PC-9 (cell line): ENCODE measurements around the gene COA3. TPM values are rescaled to one million over a fixed set of nuclear protein-coding genes. Genes with fewer than 3 reads are reported as not detected.
"Not testable (repeated sequence)": the region's sequence is repeated elsewhere in the genome, so short reads cannot be mapped to it uniquely, and the experiment has no call there.

Source experiments
- BruUV-seq: library from RNA; stranded (reverse); fragments of 400-500 nt; replicated peaks from 2 replicates; lab custom pipeline; 2021; lab: Mats Ljungman, UMichigan
- CTCF ChIA-PET: fragments of 300-600 bp; sonication (Branson Sonifier 250); formaldehyde crosslinking; loops from one replicate; lab custom pipeline; 2022; ENCODE audit warnings: antibody characterized with exemption; lab: Charles Lee
- POLR2A ChIA-PET: fragments of 300-600 bp; sonication (Branson Sonifier 250); formaldehyde crosslinking; loops from one replicate; lab custom pipeline; 2022; ENCODE audit warnings: antibody characterized with exemption; ENCODE audit not compliant: unreplicated experiment; lab: Charles Lee
- DNase-seq, 2 experiments: peaks; one replicate each; pipeline versions ENCODE4 v3.0.0 to v3.0.0-alpha.2; 2015 to 2022; ENCODE audit warnings: mixed read lengths in 1 of 2
- H2AFZ ChIP-seq: fragments of 200-600 bp; sonication (generic); 2 replicates; pipeline ENCODE4 v1.8.1; 2017; ENCODE audit warnings: antibody characterized with exemption
- H3F3A ChIP-seq: fragments of 200-600 bp; sonication (generic); 2 replicates; pipeline ENCODE4 v1.8.1; 2017; ENCODE audit warnings: antibody characterized with exemption, mild to moderate bottlenecking, low read depth; ENCODE audit not compliant: insufficient read depth
- H3K27ac ChIP-seq: fragments of 200-600 bp; sonication (generic); 2 replicates; pipeline ENCODE4 v1.6.1; 2016; ENCODE audit warnings: mixed run types
- H3K27me3 ChIP-seq: fragments of 200-600 bp; sonication (generic); 2 replicates; pipeline ENCODE4 v1.6.1; 2016; ENCODE audit warnings: low read depth, mixed run types; ENCODE audit not compliant: insufficient read depth
- H3K36me3 ChIP-seq: fragments of 200-600 bp; sonication (generic); 2 replicates; pipeline ENCODE4 v1.6.1; 2016; ENCODE audit warnings: low read depth, mixed run types
- H3K4me1 ChIP-seq: fragments of 200-600 bp; sonication (generic); replicated peaks from 2 replicates; pipeline ENCODE4 v1.6.1; 2016; ENCODE audit warnings: mixed run types; ENCODE audit not compliant: insufficient read depth
- H3K4me2 ChIP-seq: fragments of 200-600 bp; sonication (generic); 2 replicates; pipeline ENCODE4 v1.6.1; 2017; ENCODE audit warnings: mixed run types
- H3K4me3 ChIP-seq: fragments of 200-600 bp; sonication (generic); 2 replicates; pipeline ENCODE4 v1.6.1; 2016; ENCODE audit warnings: mixed run types
- H3K79me2 ChIP-seq: fragments of 200-600 bp; sonication (generic); 2 replicates; pipeline ENCODE4 v1.6.1; 2017; ENCODE audit warnings: low read depth, mixed run types
- H3K9me2 ChIP-seq: fragments of 200-600 bp; sonication (generic); 2 replicates; pipeline ENCODE4 v1.8.1; 2017; ENCODE audit warnings: mild to moderate bottlenecking; ENCODE audit not compliant: insufficient read depth
- H3K9me3 ChIP-seq: fragments of 200-600 bp; sonication (generic); 2 replicates; pipeline ENCODE4 v1.8.1; 2016; ENCODE audit warnings: low read depth; ENCODE audit not compliant: insufficient read depth
- H4K20me1 ChIP-seq: fragments of 200-600 bp; sonication (generic); 2 replicates; pipeline ENCODE4 v1.8.1; 2017; ENCODE audit not compliant: insufficient read depth
- EZH2 ChIP-seq: fragments of 200-600 bp; sonication (generic); IDR thresholded peaks from 2 replicates; pipeline ENCODE4 v1.8.0; 2017; ENCODE audit warnings: antibody characterized with exemption, low read depth
- intact Hi-C: fragments of 100-400 bp; cut with micrococcal nuclease; formaldehyde crosslinking; loops from one replicate; pipeline ENCODE4 v1.10.0; 2022; ENCODE audit not compliant: unreplicated experiment
- total RNA-seq: library from RNA; stranded (reverse); gene quantifications from 2 replicates; pipeline ENCODE4 v1.2.3, GENCODE V29; 2021
- TF ChIP-seq, protein P1 (sequence below): fragments of 200-600 bp; sonication (generic); conservative IDR thresholded peaks from 2 replicates; pipeline ENCODE4 v1.6.1; 2017; ENCODE audit warnings: mixed run types, antibody characterized with exemption, mild to moderate bottlenecking, moderate library complexity

Gene COA3
- total RNA-seq, 1 experiment from 2014 or later = 49.9 TPM

DNA sequence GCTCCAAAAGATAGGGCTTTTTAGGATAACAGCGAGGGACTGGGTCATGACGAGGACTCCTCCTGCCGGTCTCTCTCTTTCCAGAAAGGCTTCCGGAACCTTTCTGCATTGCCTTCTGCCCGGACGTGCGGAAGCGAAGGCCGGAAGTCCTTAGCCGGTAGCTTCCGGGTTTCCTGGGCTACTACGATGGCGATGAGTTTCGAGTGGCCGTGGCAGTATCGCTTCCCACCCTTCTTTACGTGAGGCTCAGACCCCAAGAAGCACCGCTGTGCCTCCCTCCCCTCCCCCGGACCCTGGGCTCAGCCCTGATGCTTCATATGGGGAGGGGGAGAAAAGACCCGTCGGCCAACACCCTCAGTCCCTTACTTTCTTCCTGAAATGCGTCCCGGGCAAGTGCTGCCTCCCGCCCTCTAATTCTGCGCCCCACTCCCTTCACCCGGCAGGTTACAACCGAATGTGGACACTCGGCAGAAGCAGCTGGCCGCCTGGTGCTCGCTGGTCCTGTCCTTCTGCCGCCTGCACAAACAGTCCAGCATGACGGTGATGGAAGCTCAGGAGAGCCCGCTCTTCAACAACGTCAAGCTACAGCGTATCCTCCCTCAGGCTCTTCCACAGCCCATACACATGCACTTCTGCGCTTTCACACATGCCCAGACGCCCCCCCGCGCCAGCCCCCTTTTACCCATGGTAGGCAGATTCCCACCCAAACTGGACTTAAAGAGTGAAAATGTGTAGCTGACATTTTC is 25.0 kb downstream of the COA3 start, which contains the start of gene VPS25:
TSS of gene VPS25 (plus strand) at position 160 of the 746 bp plus-strand sequence. CDS start at position 187, 27 bp downstream.
- DNase-seq = peak; percentile 65 to 74
- no peaks in the 10 kb centered on the region for H3K27me3 ChIP-seq
- H3K9me3 ChIP-seq = no peaks in the 10 kb centered on the region
- peak within 1 kb of the TSS; percentile 92 for H2AFZ ChIP-seq
- no peaks in the 10 kb centered on the region for H3K9me2 ChIP-seq
- TF ChIP-seq EZH2 = no peak
- TF ChIP-seq, protein P1, sequence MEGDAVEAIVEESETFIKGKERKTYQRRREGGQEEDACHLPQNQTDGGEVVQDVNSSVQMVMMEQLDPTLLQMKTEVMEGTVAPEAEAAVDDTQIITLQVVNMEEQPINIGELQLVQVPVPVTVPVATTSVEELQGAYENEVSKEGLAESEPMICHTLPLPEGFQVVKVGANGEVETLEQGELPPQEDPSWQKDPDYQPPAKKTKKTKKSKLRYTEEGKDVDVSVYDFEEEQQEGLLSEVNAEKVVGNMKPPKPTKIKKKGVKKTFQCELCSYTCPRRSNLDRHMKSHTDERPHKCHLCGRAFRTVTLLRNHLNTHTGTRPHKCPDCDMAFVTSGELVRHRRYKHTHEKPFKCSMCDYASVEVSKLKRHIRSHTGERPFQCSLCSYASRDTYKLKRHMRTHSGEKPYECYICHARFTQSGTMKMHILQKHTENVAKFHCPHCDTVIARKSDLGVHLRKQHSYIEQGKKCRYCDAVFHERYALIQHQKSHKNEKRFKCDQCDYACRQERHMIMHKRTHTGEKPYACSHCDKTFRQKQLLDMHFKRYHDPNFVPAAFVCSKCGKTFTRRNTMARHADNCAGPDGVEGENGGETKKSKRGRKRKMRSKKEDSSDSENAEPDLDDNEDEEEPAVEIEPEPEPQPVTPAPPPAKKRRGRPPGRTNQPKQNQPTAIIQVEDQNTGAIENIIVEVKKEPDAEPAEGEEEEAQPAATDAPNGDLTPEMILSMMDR = no peak
- CTCF ChIA-PET = interaction anchor here (0.6 kb wide), 2 partner anchors 53 to 893 kb away, joined by 5 to 16 read pairs; no protein-coding TSS in a partner anchor
- H3K4me2 ChIP-seq = peak within 1 kb of the TSS; percentile 98
- peaks cover 21% of the 10 kb centered on the region for H3K36me3 ChIP-seq
- H3K27ac ChIP-seq = peak within 1 kb of the TSS; percentile 88
- no peaks in the 10 kb centered on the region for H4K20me1 ChIP-seq
- POLR2A ChIA-PET = interaction anchor here (0.5 to 0.8 kb wide), 5 partner anchors 14 to 942 kb away, joined by 3 to 9 read pairs (median 4); no protein-coding TSS in a partner anchor
- TSS peak; percentile 65 for BruUV-seq
- intact Hi-C loops = no loop called here
- peaks cover 23% of the 10 kb centered on the region for H3K79me2 ChIP-seq
- H3K4me1 ChIP-seq = peaks cover 14% of the 10 kb centered on the region
- peak within 1 kb of the TSS; percentile 98 for H3K4me3 ChIP-seq
- peaks cover 24% of the 10 kb centered on the region; the same call in 1 of the 2 replicates for H3F3A ChIP-seq

DNA sequence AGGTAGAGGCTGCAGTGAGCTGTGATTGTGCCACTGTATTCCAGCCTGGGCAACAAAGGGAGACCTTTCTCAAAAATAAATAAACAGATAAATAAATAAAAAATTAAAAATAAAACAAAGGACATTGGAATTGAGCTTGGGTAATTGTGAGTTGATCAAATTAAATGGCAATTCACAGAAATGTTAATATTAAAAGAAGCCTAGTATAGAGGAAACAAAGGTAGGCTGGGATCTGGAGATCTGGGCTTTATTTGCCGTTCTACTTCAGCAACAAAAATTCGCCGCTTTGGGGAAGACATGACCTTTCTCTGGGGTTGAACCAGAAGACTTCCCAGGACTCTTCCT is 25.6 kb downstream of the COA3 start:
- ChIA-PET POLR2A (interaction anchor here (0.5 to 0.8 kb wide), 3 partner anchors 15 to 399 kb away, joined by 4 to 9 read pairs (median 7); no protein-coding TSS in a partner anchor), CTCF (no interaction called here)
- intact Hi-C loops = no loop called here
- H3K4me1 ChIP-seq = peaks cover 14% of the 10 kb centered on the region
- no peaks in the 10 kb centered on the region for H3K9me2 ChIP-seq
- H3F3A ChIP-seq = peaks cover 19% of the 10 kb centered on the region; the same call in 1 of the 2 replicates
- DNase-seq = no peak
- TF ChIP-seq, protein P1 = no peak
- no peak for TF ChIP-seq EZH2
- H3K27me3 ChIP-seq = no peaks in the 10 kb centered on the region
- H2AFZ ChIP-seq = peak overlapping the region; percentile 92
- H4K20me1 ChIP-seq = no peaks in the 10 kb centered on the region
- H3K79me2 ChIP-seq = peaks cover 23% of the 10 kb centered on the region
- H3K27ac ChIP-seq = peak overlapping the region; percentile 88
- BruUV-seq = no TSS peak
- peak overlapping the region; percentile 98 for H3K4me3 ChIP-seq
- H3K4me2 ChIP-seq = peak overlapping the region; percentile 98
- H3K36me3 ChIP-seq = peaks cover 21% of the 10 kb centered on the region
- no peaks in the 10 kb centered on the region for H3K9me3 ChIP-seq

DNA sequence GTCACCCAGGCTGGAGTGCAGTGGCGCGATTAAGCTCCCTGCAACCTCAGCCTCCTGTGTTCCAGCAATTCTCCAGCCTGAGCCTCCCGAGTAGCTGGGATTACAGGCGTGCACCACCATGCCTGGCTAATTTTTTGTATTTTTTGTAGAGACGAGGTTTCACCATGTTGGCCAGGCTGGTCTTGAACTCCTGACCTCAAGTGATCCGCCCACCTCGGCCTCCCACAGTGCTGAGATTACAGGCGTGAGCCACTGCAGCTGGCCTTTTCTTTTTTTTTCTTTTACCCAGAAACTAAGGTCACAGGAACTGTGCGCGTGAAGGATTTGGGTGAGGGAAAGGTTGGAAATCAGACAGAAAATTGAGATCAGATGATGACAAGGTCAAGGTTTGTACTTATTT is 28.5 kb downstream of the COA3 start:
- H2AFZ ChIP-seq, H3K4me3 ChIP-seq, BruUV-seq, H3K36me3 ChIP-seq, H3K27ac ChIP-seq, intact Hi-C loops, DNase-seq, H3K9me2 ChIP-seq, H3K9me3 ChIP-seq, H3K27me3 ChIP-seq, H3K4me2 ChIP-seq, H3F3A ChIP-seq, POLR2A ChIA-PET, H4K20me1 ChIP-seq: not testable (repeated sequence)
- H3K79me2 ChIP-seq = peaks cover 17% of the 10 kb centered on the region
- CTCF ChIA-PET = interaction anchor here (0.7 kb wide), 2 partner anchors 10 to 53 kb away, joined by 3 read pairs; no protein-coding TSS in a partner anchor
- peaks cover 12% of the 10 kb centered on the region for H3K4me1 ChIP-seq

DNA sequence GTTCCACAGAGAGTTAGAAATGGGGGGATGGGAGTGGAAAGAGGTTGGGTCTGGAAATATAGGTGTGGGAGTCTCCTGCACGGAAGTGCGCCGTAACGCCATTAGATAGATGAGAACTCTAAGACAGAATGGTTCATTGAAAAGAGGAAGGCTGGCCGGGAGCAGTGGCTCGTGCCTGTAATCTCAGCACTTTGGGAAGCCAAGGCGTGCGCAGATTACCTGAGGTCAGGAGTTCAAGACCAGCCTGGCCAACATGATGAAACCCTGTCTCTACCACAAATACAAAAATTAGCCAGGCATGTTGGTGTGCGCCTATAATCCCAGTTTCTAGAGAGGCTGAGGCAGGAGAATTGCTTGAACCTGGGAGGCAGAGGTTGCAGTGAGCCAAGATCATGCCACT is 30.5 kb downstream of the COA3 start:
- CTCF ChIA-PET, H3K9me3 ChIP-seq, BruUV-seq, H2AFZ ChIP-seq, intact Hi-C loops, H3K4me3 ChIP-seq, H3K79me2 ChIP-seq, H3K27me3 ChIP-seq, H4K20me1 ChIP-seq, DNase-seq, H3K4me1 ChIP-seq, H3K27ac ChIP-seq, POLR2A ChIA-PET, H3K9me2 ChIP-seq, H3K36me3 ChIP-seq, H3K4me2 ChIP-seq, H3F3A ChIP-seq: not testable (repeated sequence)
